Endothelial cell (in vitro differentiated cells): Measurements from ENCODE around the gene URI1. TPM values are rescaled to one million over a fixed set of nuclear protein-coding genes. Genes with fewer than 3 reads are reported as not detected.

ENCODE experiments used
- DNase-seq: peaks from one replicate; pipeline ENCODE4 v3.0.0; 2021; ENCODE audit warnings: low spot score
- H3K27ac Mint-ChIP-seq: one replicate; pipeline ENCODE4 v1.8.0; 2021; ENCODE audit warnings: mixed read lengths, inconsistent platforms; ENCODE audit not compliant: unreplicated experiment
- H3K27me3 Mint-ChIP-seq: one replicate; pipeline ENCODE4 v1.8.0; 2021; ENCODE audit warnings: mild to moderate bottlenecking, moderate library complexity, mixed read lengths, inconsistent platforms; ENCODE audit not compliant: unreplicated experiment
- H3K36me3 Mint-ChIP-seq: one replicate; pipeline ENCODE4 v1.8.0; 2021; ENCODE audit warnings: mild to moderate bottlenecking, low read depth, mixed read lengths, inconsistent platforms; ENCODE audit not compliant: unreplicated experiment
- H3K4me1 Mint-ChIP-seq: one replicate; pipeline ENCODE4 v1.8.0; 2021; ENCODE audit warnings: mild to moderate bottlenecking, mixed read lengths, inconsistent platforms; ENCODE audit not compliant: unreplicated experiment
- H3K4me3 Mint-ChIP-seq: one replicate; pipeline ENCODE4 v1.8.0; 2021; ENCODE audit warnings: mild to moderate bottlenecking, mixed read lengths, inconsistent platforms; ENCODE audit not compliant: unreplicated experiment
- H3K9me3 Mint-ChIP-seq: one replicate; pipeline ENCODE4 v1.8.0; 2021; ENCODE audit warnings: mixed read lengths, inconsistent platforms; ENCODE audit not compliant: unreplicated experiment
- total RNA-seq: library from RNA; stranded (reverse); fragmentation: NEBNext Ultra II Directional; extraction: Animal tissue kit (Norgen Biotek cat#: 25700); gene quantifications from one replicate; pipeline ENCODE4 v1.2.1, GENCODE V29; 2021; ENCODE audit not compliant: unreplicated experiment
- TF ChIP-seq, protein P1 (sequence below): fragments of 200-600 bp; sonication (generic); IDR thresholded peaks from one replicate; pipeline ENCODE4 v1.5.0; 2021; ENCODE audit warnings: antibody characterized with exemption; ENCODE audit not compliant: unreplicated experiment

URI1 gene
- total RNA-seq, 1 donor from 2014 or later: 38.2 TPM

GRCh38 chr19:29992233-29992867 is 50.3 kb downstream of the URI1 start:
- Mint-ChIP-seq H3K36me3 (no peaks in the 10 kb centered on the region), H3K9me3 (no peaks in the 10 kb centered on the region), H3K27ac (no peak overlapping the region), H3K4me1 (no peaks in the 10 kb centered on the region), H3K4me3 (no peak overlapping the region), H3K27me3 (peaks cover 2% of the 10 kb centered on the region)
- TF ChIP-seq, protein P1, sequence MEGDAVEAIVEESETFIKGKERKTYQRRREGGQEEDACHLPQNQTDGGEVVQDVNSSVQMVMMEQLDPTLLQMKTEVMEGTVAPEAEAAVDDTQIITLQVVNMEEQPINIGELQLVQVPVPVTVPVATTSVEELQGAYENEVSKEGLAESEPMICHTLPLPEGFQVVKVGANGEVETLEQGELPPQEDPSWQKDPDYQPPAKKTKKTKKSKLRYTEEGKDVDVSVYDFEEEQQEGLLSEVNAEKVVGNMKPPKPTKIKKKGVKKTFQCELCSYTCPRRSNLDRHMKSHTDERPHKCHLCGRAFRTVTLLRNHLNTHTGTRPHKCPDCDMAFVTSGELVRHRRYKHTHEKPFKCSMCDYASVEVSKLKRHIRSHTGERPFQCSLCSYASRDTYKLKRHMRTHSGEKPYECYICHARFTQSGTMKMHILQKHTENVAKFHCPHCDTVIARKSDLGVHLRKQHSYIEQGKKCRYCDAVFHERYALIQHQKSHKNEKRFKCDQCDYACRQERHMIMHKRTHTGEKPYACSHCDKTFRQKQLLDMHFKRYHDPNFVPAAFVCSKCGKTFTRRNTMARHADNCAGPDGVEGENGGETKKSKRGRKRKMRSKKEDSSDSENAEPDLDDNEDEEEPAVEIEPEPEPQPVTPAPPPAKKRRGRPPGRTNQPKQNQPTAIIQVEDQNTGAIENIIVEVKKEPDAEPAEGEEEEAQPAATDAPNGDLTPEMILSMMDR: no peak
- DNase-seq: no peak

DNA sequence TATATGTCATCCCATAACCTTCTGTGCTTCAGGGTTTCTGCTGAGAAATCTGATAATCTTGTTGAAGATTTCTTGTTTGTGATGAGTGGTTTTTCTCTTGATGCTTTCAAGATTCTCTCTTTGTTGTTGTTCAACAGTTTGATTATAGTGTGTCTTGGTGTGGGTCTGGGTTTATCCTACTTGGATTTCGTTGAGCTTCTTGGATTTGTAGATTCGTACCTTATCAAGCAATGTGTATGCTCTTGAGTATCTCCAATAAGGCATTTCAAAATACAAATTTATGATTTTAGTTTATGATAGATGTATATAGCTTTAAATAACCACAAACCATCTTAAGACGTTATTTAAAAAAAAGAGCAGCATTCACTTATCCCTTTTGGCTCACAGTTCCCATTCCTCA is 57.5 kb downstream of the URI1 start:
- TF ChIP-seq, protein P1: no peak
- H3K4me1 Mint-ChIP-seq: peaks cover 17% of the 10 kb centered on the region
- no peaks in the 10 kb centered on the region for H3K27me3 Mint-ChIP-seq
- DNase-seq: no peak
- peak overlapping the region; percentile 80 for H3K27ac Mint-ChIP-seq
- no peaks in the 10 kb centered on the region for H3K36me3 Mint-ChIP-seq
- no peak overlapping the region for H3K4me3 Mint-ChIP-seq
- no peaks in the 10 kb centered on the region for H3K9me3 Mint-ChIP-seq

DNA sequence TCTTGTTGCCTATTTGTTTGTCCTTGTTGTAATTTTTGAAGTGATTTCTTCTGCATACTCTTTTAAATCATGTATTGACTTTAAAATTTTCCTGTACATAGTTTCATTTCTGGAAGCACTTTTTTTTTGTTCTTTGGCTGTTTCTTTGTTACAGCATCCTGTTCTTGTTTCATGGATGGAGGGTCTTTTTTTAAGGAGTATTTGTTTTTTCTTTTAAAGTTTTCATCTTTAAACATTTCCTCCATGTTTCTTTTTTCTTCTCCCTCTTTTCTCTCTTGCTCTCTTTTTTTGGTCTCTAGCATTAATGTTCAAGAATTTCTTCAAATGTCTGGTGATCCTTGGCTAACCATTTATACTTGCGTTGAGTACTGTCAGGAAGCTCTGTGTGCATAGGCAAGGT is 58.8 kb downstream of the URI1 start:
- H3K4me1 Mint-ChIP-seq: peaks cover 17% of the 10 kb centered on the region
- no peaks in the 10 kb centered on the region for H3K27me3 Mint-ChIP-seq
- no peaks in the 10 kb centered on the region for H3K36me3 Mint-ChIP-seq
- no peak overlapping the region for H3K4me3 Mint-ChIP-seq
- H3K9me3 Mint-ChIP-seq: no peaks in the 10 kb centered on the region
- TF ChIP-seq, protein P1: no peak
- peak overlapping the region; percentile 65 for H3K27ac Mint-ChIP-seq
- DNase-seq: no peak

- TF ChIP-seq, protein P1: no peak
- Mint-ChIP-seq H3K36me3 (no peaks in the 10 kb centered on the region), H3K4me3 (no peak overlapping the region), H3K27me3 (no peaks in the 10 kb centered on the region), H3K4me1 (peaks cover 17% of the 10 kb centered on the region), H3K27ac (peak overlapping the region; percentile 44), H3K9me3 (no peaks in the 10 kb centered on the region)
- no peak for DNase-seq
These were observed 59.3 kb downstream of the URI1 start for GRCh38 chr19:30001301-30001700.

DNA sequence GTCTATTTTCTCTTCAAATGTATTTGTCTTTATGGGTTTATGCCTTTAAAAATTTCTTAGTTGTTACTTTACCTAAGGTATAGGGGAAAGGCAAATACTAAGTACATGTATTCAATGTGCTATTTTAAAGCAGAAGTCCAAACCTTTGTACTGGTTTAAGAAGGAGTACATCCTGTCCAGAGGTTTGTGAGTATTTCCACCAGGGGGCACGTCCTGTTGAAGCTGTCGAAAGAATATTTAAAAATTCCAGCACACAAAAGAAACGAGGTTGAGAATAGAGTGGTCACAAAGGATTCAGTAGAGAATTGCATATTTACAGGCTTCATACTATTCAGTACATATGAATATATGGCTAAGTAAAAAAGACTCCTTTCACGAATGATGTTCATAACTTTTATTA is 59.8 kb downstream of the URI1 start:
- TF ChIP-seq, protein P1: peak; percentile 19
- peak; percentile 10 for DNase-seq
- Mint-ChIP-seq H3K27me3 (no peaks in the 10 kb centered on the region), H3K36me3 (no peaks in the 10 kb centered on the region), H3K4me3 (no peak overlapping the region), H3K4me1 (peaks cover 17% of the 10 kb centered on the region), H3K9me3 (no peaks in the 10 kb centered on the region), H3K27ac (peak overlapping the region; percentile 44)
